ENCODE measurements around the gene VARS2.

GRCh38 chr6:30897882-30898281, 16.2 kb upstream of the VARS2 start:
- TF ChIP-seq CTCF (IDR thresholded peaks at IDR 0.05; ENCODE audit: extremely low read depth in 1 of 2, insufficient read depth in 1 of 2, low read depth in 1 of 2, low read length in 2 of 2) (no peak), POLR2A (IDR thresholded peaks at IDR 0.05; ENCODE audit: low read depth, low read length) (no peak), MAX (IDR thresholded peaks at IDR 0.05; ENCODE audit: insufficient read depth, insufficient read length) (no peak), JUN (IDR thresholded peaks at IDR 0.05; ENCODE audit: borderline replicate concordance, insufficient read depth, insufficient read length, low read depth) (no peak), POLR2AphosphoS5 (IDR thresholded peaks at IDR 0.05; ENCODE audit: insufficient read depth, low read depth, low read length) (no peak), EZH2 (IDR thresholded peaks at IDR 0.05; ENCODE audit: borderline replicate concordance, low read depth, low read length, severe bottlenecking) (no peak), MYC (IDR thresholded peaks at IDR 0.05; ENCODE audit: low read depth, low read length) (no peak)
